ENCODE results near the gene EIF3CL. TPM values are rescaled to one million over a fixed set of nuclear protein-coding genes. Genes with fewer than 3 reads are reported as not detected.
"Not testable (repeated sequence)": the region's sequence is repeated elsewhere in the genome, so short reads cannot be mapped to it uniquely, and the experiment has no call there.

The EIF3CL gene
- total RNA-seq, 1 donor from 2014 or later: 115 TPM

GRCh38 chr16:28364268-28365173 lies 39.1 kb downstream of the EIF3CL start:
- intact Hi-C loops (cut with micrococcal nuclease): not testable (repeated sequence)

DNA sequence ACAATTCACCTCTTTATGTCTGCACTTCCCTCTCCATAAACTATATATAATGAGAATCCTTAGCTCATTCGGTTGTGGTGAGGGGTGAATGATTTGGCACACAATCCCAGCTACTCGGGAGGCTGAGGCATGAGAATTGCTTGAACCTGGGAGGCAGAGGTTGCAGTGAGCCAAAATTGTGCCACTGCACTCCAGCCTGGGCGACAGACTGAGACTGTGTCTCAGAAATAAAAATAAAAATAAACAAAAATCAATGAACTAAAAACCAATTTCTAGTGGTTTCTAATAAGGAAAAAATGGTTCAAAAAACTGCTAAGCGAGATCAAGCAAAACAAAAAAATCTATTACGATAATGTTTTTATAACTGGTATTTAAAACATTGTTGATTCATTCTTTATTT lies 40.2 kb downstream of the EIF3CL start, which contains the start of gene NPIPB6:
TSS of gene NPIPB6 (minus strand) at position 101 of the 400 bp plus-strand sequence. CDS start 686 bp downstream, outside the sequence.
- intact Hi-C loops (cut with micrococcal nuclease): not testable (repeated sequence)

GRCh38 chr16:28362600-28362999 lies 41.0 kb downstream of the EIF3CL start:
- intact Hi-C loops (cut with micrococcal nuclease): not testable (repeated sequence)

GRCh38 chr16:28338230-28338629 lies 65.4 kb downstream of the EIF3CL start:
- intact Hi-C loops (cut with micrococcal nuclease): not testable (repeated sequence)

- intact Hi-C loops (cut with micrococcal nuclease): not testable (repeated sequence)
These were observed 66.5 kb downstream of the EIF3CL start for GRCh38 chr16:28336940-28337710.

- intact Hi-C loops (cut with micrococcal nuclease): not testable (repeated sequence)
These were observed 68.0 kb downstream of the EIF3CL start for GRCh38 chr16:28335678-28336077.

DNA sequence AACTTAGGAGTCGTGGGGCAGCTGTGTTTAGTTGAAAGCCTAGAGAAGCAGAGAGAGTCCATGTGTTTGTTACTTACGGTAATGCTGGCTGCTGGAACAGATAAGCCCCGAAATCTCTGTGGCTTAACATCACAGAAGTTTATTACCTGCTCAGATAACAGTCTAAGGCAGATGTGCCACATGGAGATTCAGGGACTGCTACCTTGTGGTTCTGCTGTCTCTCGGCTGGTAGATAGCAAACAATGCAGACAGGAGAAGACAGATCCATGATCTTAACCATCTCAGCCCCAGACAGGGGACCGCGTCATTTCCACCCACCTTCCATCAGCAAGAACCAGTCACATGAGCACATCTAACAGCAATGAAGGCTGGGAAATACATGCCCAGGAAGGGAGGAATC lies 71.0 kb downstream of the EIF3CL start:
- intact Hi-C loops (cut with micrococcal nuclease): not testable (repeated sequence)

GRCh38 chr16:28330981-28331380 lies 72.7 kb downstream of the EIF3CL start:
- intact Hi-C loops (cut with micrococcal nuclease): not testable (repeated sequence)

DNA sequence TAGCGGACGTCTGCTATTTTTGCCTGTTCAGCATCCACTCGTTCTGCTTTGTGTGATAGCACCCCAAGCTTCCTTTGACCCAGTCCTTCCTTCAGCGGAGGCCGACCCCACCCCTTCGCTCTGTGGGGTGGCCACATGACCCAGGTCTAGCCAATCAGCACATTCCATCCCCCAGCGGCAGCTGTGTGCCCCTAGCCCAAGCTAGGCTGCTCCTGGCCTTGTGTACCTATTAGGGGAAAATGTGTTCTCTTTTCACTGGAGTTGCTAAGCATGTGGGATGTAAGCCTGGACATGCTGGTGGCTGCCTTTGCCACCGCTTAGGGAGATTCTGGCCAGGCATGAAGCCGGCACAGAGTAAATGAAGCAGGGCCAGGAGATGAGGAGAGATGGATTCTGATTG lies 73.4 kb downstream of the EIF3CL start:
- intact Hi-C loops (cut with micrococcal nuclease): not testable (repeated sequence)

Other genes with a start within 250 kb of the EIF3CL start
- gene XPO6, start 191.9 kb downstream of the EIF3CL start, total RNA-seq: 206 and 214 TPM in 2 replicates
- gene SBK1, start 111.3 kb downstream of the EIF3CL start, total RNA-seq: 5.4 TPM in 2 replicates
- 2.0 and 2.1 TPM in 2 replicates for gene NPIPB6, start 40.3 kb downstream of the EIF3CL start, total RNA-seq
- 0.43 and 0.66 TPM in 2 replicates for gene NPIPB7, start 68.5 kb upstream of the EIF3CL start, total RNA-seq
- 52.1 and 52.5 TPM in 2 replicates for gene CLN3, start 88.2 kb upstream of the EIF3CL start, total RNA-seq
- 23.1 and 24.0 TPM in 2 replicates for gene APOBR, start 90.8 kb upstream of the EIF3CL start, total RNA-seq
- gene IL27, start 103.0 kb upstream of the EIF3CL start, total RNA-seq: not detected in 2 replicates
- not detected in 2 replicates for gene NUPR1, start 135.1 kb upstream of the EIF3CL start, total RNA-seq
- 43.4 and 44.1 TPM in 2 replicates for gene SGF29, start 150.1 kb upstream of the EIF3CL start, total RNA-seq
- gene SULT1A2, start 193.2 kb upstream of the EIF3CL start, total RNA-seq: 0.30 and 0.45 TPM in 2 replicates
- 7.4 and 10.0 TPM in 2 replicates for gene SULT1A1, start 206.2 kb upstream of the EIF3CL start, total RNA-seq
- 0.98 and 1.6 TPM in 2 replicates for gene NPIPB8, start 234.2 kb upstream of the EIF3CL start, total RNA-seq